GM12874 (cell line): ENCODE data around the gene ZIC1.

Experiments
- TF ChIP-seq, protein P1 (sequence below): IDR thresholded peaks from 2 replicates; pipeline ENCODE4 v1.5.1; 2011; ENCODE audit warnings: low read depth, mild to moderate bottlenecking, control low read depth, low read length, moderate library complexity; ENCODE audit not compliant: insufficient read depth

Gene ZIC1

DNA sequence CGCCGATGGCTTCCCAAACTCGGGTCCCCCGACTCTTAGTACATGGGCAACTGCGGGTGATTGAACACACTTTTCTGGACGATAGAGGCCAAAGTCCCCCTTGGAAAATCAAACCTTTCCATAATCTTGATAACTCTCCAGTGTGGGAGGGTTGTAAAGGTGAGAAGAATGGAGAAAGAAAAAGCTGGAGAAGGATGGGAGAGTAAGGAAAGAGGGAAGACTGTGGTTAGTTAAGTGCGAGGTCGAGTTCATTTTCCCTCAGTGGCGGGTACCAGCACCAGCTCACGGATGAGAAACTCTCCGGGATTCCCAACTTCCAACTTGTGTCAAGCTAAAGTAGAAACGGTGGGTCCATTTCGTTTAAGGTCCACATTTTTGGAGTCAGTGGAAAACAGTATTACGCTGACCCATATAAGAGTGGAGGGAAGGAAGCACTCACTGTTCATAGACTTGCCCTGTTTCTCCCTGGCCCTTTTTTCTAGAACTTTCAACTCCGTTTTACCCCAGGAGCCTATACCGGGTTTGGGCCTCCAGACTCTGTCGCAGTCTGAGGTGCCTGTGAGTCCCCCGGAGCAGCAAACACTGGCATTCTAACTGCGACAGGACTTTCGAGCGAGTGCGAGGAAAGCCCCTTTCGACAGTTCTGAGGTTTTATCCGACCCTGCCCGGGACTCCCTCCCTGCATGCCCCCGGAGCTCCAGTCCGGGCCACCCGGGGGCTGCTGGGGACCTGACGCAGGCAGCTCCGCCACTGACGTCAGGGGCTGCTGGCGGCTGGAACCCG, 14.8 kb downstream of the ZIC1 start:
- TF ChIP-seq, protein P1, sequence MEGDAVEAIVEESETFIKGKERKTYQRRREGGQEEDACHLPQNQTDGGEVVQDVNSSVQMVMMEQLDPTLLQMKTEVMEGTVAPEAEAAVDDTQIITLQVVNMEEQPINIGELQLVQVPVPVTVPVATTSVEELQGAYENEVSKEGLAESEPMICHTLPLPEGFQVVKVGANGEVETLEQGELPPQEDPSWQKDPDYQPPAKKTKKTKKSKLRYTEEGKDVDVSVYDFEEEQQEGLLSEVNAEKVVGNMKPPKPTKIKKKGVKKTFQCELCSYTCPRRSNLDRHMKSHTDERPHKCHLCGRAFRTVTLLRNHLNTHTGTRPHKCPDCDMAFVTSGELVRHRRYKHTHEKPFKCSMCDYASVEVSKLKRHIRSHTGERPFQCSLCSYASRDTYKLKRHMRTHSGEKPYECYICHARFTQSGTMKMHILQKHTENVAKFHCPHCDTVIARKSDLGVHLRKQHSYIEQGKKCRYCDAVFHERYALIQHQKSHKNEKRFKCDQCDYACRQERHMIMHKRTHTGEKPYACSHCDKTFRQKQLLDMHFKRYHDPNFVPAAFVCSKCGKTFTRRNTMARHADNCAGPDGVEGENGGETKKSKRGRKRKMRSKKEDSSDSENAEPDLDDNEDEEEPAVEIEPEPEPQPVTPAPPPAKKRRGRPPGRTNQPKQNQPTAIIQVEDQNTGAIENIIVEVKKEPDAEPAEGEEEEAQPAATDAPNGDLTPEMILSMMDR: no peak

DNA sequence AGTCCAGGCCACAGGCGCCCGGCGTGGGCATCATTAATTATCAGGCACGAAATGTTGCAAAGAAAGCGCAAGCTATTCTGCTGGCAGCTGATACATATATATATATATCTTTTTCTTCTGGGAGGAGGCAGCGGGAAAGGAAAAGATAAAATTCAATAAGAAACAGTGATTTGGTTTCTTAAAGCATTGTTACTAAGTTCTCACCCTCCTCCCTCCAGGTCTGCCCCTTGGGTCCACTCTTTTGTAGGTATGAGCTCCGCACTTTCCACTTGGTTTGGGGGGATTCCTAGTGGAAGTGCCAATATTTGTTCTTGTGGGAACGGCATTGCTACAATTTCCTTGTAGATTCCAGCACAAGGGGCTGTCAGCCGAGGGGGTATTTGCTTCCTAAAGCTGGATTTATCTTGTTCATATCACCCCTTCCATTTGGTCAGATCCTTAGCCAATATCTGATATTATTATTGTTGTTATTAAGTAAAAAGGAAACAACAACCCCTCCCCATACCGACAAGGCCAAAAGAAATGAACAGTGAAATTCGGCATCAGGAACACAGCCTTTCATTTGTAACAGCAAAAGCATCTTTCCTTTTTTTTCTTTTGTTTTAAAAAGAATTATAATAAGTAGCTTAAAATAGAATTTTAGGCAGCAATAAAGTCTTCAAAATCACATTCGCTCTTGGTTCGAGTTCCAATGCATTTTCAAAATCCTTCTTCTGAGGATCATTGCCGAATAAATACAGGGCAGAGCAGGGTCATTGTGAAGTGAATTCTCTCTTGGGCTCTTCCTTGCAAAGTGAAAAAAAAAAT, 15.6 kb downstream of the ZIC1 start:
- TF ChIP-seq, protein P1: no peak

DNA sequence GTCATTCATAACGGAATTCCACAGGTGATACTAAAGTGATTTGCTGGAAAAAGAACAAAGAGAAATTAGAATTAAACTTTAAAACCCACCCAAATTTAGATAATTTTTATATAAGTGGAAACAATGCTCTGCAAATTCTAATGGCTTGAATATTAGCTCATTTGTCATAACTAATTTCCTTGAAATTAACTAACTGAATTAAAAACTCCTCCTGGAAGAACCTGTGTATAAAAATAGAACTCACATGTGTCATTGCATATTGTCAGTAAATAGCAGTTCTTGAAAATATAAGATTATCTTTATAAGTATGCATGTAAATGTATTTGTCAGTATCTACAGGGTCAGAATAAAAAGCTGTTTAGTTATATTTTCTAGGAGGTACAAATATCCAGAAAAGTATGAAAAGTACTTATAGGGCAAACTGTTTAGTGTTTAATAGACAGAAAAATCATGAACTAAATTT, 16.3 kb downstream of the ZIC1 start:
- TF ChIP-seq, protein P1: no peak

DNA sequence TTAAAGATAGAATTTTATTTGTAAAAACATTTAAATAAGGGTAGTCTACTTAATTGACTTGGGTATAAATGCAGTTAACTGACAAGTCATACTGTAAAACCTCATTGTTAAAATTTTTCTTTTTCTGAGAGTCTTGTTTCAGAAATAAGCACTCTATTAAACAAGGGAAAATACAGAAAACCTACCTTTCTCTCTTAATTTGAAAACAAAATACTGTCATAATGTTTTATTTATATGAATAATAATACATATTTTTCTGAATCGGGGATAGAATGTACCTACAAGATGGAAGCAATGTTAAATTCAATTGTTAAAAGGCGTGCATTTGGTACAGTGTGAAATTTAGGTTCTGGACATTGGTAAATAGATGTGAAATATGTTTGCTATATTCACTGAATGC, 17.8 kb downstream of the ZIC1 start:
- TF ChIP-seq, protein P1: no peak

DNA sequence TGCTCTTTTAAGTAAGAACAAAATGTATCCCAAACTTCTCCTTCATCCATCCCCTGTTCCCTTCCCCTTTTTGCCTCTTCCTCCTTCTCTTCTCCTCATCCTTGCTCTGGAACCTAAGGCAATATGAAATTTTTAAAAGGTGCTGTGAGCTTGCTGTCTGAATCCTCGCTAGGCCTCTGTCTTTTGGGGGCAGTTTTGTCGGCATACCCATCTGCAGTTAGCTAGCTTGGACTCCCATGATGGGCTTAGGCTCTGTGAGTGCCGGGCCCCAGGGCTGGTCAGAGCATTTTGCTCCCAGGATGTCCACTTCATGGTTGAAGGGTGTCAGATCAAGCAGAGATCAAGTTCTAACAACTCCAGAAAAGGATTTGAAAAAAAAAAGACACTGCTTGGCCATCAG, 18.6 kb downstream of the ZIC1 start:
- TF ChIP-seq, protein P1: no peak

DNA sequence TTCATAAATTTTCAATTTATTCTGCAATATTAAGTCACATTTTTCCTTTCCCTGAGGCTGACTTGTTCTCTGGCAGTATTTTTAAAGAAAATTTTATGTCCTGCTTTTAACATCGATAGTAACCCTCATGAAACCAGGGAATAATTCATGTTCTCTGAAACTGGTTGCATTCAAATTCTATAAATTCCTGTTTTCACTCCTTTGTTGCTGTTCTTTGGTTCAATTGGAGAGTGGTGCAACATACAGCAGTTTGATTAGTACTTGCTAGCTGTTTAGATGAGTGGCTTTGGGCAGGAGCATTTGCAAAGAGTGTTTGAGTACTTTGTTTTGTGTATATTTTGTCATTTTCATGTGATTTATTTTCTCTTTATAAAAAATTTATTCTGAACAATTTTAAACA, 19.2 kb downstream of the ZIC1 start:
- TF ChIP-seq, protein P1: no peak

DNA sequence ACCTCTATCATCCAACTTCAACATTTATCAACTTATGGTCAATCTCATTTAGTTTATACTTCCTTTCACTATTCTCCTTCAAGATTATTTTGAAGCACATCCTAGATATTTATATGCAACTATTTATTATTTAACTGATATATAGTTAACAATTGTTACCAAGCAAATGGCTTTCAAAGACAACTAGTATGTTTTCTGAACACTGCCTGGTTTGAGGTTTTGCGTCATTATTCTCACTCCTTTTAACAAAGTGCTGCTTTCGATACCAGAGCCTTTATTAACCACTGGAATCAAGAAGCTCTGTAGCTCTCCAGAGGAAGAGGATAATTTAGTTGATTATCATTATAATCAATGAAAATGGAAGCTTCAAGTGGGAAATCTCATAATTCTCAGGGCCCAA, 19.6 kb downstream of the ZIC1 start:
- TF ChIP-seq, protein P1: no peak
